Measurements from ENCODE around the gene CCDC187. TPM values are rescaled to one million over a fixed set of nuclear protein-coding genes. Genes with fewer than 3 reads are reported as not detected.
"Not testable (repeated sequence)": the region's sequence is repeated elsewhere in the genome, so short reads cannot be mapped to it uniquely, and the experiment has no call there.

Gene CCDC187
- total RNA-seq, 1 experiment from 2014 or later = 2.7 TPM

- TF ChIP-seq, protein P1, sequence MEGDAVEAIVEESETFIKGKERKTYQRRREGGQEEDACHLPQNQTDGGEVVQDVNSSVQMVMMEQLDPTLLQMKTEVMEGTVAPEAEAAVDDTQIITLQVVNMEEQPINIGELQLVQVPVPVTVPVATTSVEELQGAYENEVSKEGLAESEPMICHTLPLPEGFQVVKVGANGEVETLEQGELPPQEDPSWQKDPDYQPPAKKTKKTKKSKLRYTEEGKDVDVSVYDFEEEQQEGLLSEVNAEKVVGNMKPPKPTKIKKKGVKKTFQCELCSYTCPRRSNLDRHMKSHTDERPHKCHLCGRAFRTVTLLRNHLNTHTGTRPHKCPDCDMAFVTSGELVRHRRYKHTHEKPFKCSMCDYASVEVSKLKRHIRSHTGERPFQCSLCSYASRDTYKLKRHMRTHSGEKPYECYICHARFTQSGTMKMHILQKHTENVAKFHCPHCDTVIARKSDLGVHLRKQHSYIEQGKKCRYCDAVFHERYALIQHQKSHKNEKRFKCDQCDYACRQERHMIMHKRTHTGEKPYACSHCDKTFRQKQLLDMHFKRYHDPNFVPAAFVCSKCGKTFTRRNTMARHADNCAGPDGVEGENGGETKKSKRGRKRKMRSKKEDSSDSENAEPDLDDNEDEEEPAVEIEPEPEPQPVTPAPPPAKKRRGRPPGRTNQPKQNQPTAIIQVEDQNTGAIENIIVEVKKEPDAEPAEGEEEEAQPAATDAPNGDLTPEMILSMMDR (conservative IDR thresholded peaks at IDR 0.05) = no peak; the same call in 1 of the 2 replicates
- no peak for TF ChIP-seq EZH2 (IDR thresholded peaks at IDR 0.05; ENCODE audit: low read depth)
- Histone ChIP-seq H3K79me2 (ENCODE audit: low read depth) (no peaks in the 10 kb centered on the region), H4K20me1 (ENCODE audit: insufficient read depth) (no peaks in the 10 kb centered on the region), H3K9me3 (ENCODE audit: insufficient read depth, low read depth) (no peaks in the 10 kb centered on the region), H3K36me3 (ENCODE audit: low read depth) (no peaks in the 10 kb centered on the region), H3K4me1 (replicated peaks; ENCODE audit: insufficient read depth) (no peaks in the 10 kb centered on the region; the same call in 1 of the 2 replicates), H2AFZ (no peak overlapping the region), H3F3A (ENCODE audit: insufficient read depth, low read depth) (0 out of 2 replicates have a peak, but pooled peaks cover 5% of the 10 kb centered on the region), H3K27me3 (ENCODE audit: insufficient read depth, low read depth) (peaks cover 50% of the 10 kb centered on the region), H3K4me2 (no peak overlapping the region), H3K27ac (no peak overlapping the region), H3K4me3 (no peak overlapping the region), H3K9me2 (ENCODE audit: insufficient read depth) (no peaks in the 10 kb centered on the region)
- ChIA-PET CTCF (interaction anchor here (0.6 to 0.7 kb wide), 2 partner anchors 135 to 173 kb away, joined by 3 to 8 read pairs; no protein-coding TSS in a partner anchor), POLR2A (ENCODE audit: unreplicated experiment) (interaction anchor here (0.6 kb wide), 1 partner anchor 19 kb away, joined by 3 read pairs; no protein-coding TSS in a partner anchor)
- no peak for DNase-seq
- no TSS peak for BruUV-seq (replicated peaks)
- intact Hi-C loops (cut with micrococcal nuclease; ENCODE audit: unreplicated experiment) = loop anchor here (5.0 kb wide), 1 partner anchor 126 kb away; no protein-coding TSS in a partner anchor
Observed at GRCh38 chr9:136268318-136268717, 35.6 kb downstream of the CCDC187 start.

- Histone ChIP-seq H3F3A (ENCODE audit: insufficient read depth, low read depth) (0 out of 2 replicates have a peak, but pooled peaks cover 5% of the 10 kb centered on the region), H2AFZ (peak overlapping the region; percentile 82), H4K20me1 (ENCODE audit: insufficient read depth) (no peaks in the 10 kb centered on the region), H3K27ac (no peak overlapping the region), H3K4me1 (replicated peaks; ENCODE audit: insufficient read depth) (no peaks in the 10 kb centered on the region; the same call in 1 of the 2 replicates), H3K9me2 (ENCODE audit: insufficient read depth) (no peaks in the 10 kb centered on the region), H3K4me2 (peak overlapping the region; percentile 89), H3K4me3 (peak overlapping the region; percentile 63), H3K27me3 (ENCODE audit: insufficient read depth, low read depth) (peaks cover 47% of the 10 kb centered on the region), H3K36me3 (ENCODE audit: low read depth) (no peaks in the 10 kb centered on the region), H3K79me2 (ENCODE audit: low read depth) (no peaks in the 10 kb centered on the region), H3K9me3 (ENCODE audit: insufficient read depth, low read depth) (no peaks in the 10 kb centered on the region)
- ChIA-PET POLR2A (ENCODE audit: unreplicated experiment) (interaction anchor here (0.5 to 0.6 kb wide), 3 partner anchors 30 to 372 kb away, joined by 4 to 15 read pairs (median 14); no protein-coding TSS in a partner anchor), CTCF (interaction anchor here (0.6 to 1.1 kb wide), 3 partner anchors 40 to 172 kb away, joined by 3 to 8 read pairs (median 4); no protein-coding TSS in a partner anchor)
- BruUV-seq (replicated peaks) = TSS peak; percentile 42
- peak; percentile 57 to 83 for DNase-seq
- no peak for TF ChIP-seq EZH2 (IDR thresholded peaks at IDR 0.05; ENCODE audit: low read depth)
- TF ChIP-seq, protein P1 (conservative IDR thresholded peaks at IDR 0.05) = no peak; the same call in 1 of the 2 replicates
- intact Hi-C loops (cut with micrococcal nuclease; ENCODE audit: unreplicated experiment) = loop anchor here (5.0 kb wide), 1 partner anchor 125 kb away; no protein-coding TSS in a partner anchor
Observed at GRCh38 chr9:136267261-136268111, 36.4 kb downstream of the CCDC187 start.

DNA sequence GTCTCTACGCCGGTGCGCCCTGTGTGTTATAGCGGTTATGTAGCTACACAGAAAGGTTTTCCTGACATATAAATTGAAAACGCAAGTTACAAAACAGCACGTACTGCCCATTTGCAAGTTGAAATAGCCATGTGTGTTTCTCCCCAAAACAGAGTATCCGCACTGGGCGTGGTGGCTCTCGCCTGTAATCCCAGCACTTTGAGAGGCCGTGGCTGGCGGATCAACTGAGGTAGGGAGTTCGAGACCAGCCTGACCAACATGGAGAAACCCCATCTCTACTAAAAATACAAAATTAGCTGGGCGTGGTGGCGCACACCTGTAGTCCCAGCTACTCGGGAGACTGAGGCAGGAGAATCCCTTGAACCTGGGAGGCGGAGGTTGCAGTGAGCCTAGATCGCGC is 37.3 kb downstream of the CCDC187 start:
- not testable (repeated sequence) for BruUV-seq (replicated peaks); H3K79me2 ChIP-seq (ENCODE audit: low read depth); H3K9me2 ChIP-seq (ENCODE audit: insufficient read depth); H3K4me1 ChIP-seq (replicated peaks; ENCODE audit: insufficient read depth); H3K27ac ChIP-seq; H3K36me3 ChIP-seq (ENCODE audit: low read depth); H3F3A ChIP-seq (ENCODE audit: insufficient read depth, low read depth); H3K9me3 ChIP-seq (ENCODE audit: insufficient read depth, low read depth); H4K20me1 ChIP-seq (ENCODE audit: insufficient read depth); DNase-seq
- Histone ChIP-seq H3K27me3 (ENCODE audit: insufficient read depth, low read depth) (peaks cover 51% of the 10 kb centered on the region), H3K4me2 (peak overlapping the region; percentile 89), H2AFZ (peak overlapping the region; percentile 82), H3K4me3 (peak overlapping the region; percentile 63)
- ChIA-PET POLR2A (ENCODE audit: unreplicated experiment) (interaction anchor here (0.5 to 0.6 kb wide), 2 partner anchors 31 to 373 kb away, joined by 4 to 15 read pairs; no protein-coding TSS in a partner anchor), CTCF (interaction anchor here (1.1 kb wide), 1 partner anchor 39 kb away, joined by 4 read pairs; no protein-coding TSS in a partner anchor)
- intact Hi-C loops (cut with micrococcal nuclease; ENCODE audit: unreplicated experiment) = loop anchor here (5.0 kb wide), 1 partner anchor 124 kb away; no protein-coding TSS in a partner anchor
